ENCODE data around the gene ZNF138.

ZNF138 gene

DNA sequence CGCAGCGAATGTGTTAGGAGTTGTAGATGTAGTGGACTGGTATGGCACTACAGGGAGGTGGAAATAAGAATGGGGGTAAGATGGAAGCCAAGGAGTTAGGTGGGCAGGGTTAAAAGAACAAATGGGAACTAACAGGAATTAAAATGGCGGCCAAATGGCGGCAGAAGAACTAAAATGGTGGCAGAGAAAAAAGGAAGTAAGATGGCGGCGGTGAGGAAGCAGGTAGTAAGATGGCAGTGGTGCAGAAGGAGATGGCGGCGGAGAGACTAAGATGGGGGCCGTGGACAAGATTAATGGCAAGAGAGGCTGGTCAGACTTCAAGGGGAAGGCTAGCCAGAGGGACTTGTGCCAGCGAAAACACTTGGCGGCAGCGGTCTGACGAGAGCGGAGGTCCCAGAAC lies 44.5 kb downstream of the ZNF138 start:
- no peak for DNase-seq (ENCODE audit: low read depth in 2 of 2)
- H3K4me3 ChIP-seq (replicated peaks in 1 of 2; ENCODE audit: low read depth in 2 of 2, low read length in 2 of 2) = no peak overlapping the region
- TF ChIP-seq, protein P1, sequence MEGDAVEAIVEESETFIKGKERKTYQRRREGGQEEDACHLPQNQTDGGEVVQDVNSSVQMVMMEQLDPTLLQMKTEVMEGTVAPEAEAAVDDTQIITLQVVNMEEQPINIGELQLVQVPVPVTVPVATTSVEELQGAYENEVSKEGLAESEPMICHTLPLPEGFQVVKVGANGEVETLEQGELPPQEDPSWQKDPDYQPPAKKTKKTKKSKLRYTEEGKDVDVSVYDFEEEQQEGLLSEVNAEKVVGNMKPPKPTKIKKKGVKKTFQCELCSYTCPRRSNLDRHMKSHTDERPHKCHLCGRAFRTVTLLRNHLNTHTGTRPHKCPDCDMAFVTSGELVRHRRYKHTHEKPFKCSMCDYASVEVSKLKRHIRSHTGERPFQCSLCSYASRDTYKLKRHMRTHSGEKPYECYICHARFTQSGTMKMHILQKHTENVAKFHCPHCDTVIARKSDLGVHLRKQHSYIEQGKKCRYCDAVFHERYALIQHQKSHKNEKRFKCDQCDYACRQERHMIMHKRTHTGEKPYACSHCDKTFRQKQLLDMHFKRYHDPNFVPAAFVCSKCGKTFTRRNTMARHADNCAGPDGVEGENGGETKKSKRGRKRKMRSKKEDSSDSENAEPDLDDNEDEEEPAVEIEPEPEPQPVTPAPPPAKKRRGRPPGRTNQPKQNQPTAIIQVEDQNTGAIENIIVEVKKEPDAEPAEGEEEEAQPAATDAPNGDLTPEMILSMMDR (IDR thresholded peaks at IDR 0.05; ENCODE audit: low read depth, low read length) = no peak

DNA sequence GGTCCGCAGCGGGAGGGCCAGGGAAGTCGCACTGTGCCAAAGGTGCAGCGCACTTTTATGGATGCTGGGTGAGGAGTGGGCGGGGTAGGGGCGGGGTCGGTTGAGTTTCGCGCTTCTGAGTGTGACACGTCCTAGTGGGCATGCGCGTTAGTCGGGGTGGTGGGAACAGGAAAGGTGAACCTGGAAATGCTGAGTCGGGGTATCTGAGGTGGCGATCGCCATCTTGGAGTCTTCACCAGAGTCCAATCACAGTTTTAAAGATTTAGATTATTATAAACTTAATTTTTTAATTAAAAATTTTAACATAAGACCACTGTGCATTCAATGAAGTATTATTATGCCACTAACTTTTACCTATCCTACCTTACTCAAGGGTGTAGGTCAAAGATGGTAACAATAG lies 45.7 kb downstream of the ZNF138 start:
- DNase-seq (ENCODE audit: low read depth in 2 of 2) = no peak

DNA sequence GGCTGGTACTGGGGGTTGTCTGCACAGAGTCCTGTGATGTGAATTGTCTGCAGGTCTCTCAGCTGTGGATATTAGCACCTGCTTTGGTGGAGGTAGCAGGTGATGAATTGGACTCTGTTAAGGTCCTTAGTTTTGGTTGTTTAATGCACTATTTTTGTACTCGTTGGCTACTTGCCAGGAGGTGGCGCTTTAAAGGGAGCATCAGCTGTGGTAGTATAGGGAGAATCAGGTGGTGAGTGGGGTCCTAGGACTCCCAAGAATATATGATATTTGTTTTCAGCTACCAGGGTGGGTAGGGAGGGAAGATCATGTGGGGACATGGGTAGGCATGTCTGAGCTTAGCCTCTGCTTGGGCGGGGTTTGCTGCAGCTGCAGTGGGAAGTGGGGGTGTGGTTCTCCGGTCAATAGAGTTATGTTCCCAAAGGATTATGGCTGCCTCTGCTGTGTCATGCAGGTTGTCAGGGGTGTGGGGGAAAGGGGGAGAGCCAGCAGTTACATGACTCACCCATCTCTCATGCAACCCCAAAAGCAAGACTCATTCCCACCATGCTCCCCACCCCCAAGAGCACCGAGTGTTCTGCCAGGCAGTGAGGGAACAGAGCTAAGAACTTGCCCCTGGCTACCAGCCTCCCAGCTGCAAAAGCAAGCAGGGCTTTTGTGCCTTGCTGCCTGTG lies 55.2 kb downstream of the ZNF138 start:
- H3K4me3 ChIP-seq (replicated peaks in 1 of 2; ENCODE audit: low read depth in 2 of 2, low read length in 2 of 2) = no peak overlapping the region
- TF ChIP-seq, protein P1 (IDR thresholded peaks at IDR 0.05; ENCODE audit: low read depth, low read length) = no peak
- peak in 1 of 2 donors; percentile 76 for DNase-seq (ENCODE audit: low read depth in 2 of 2)

More for the DNA sequence above, 45.7 kb downstream of the ZNF138 start:
- no peak overlapping the region for H3K4me3 ChIP-seq (replicated peaks in 1 of 2; ENCODE audit: low read depth in 2 of 2, low read length in 2 of 2)
- TF ChIP-seq, protein P1 (IDR thresholded peaks at IDR 0.05; ENCODE audit: low read depth, low read length) = no peak

DNA sequence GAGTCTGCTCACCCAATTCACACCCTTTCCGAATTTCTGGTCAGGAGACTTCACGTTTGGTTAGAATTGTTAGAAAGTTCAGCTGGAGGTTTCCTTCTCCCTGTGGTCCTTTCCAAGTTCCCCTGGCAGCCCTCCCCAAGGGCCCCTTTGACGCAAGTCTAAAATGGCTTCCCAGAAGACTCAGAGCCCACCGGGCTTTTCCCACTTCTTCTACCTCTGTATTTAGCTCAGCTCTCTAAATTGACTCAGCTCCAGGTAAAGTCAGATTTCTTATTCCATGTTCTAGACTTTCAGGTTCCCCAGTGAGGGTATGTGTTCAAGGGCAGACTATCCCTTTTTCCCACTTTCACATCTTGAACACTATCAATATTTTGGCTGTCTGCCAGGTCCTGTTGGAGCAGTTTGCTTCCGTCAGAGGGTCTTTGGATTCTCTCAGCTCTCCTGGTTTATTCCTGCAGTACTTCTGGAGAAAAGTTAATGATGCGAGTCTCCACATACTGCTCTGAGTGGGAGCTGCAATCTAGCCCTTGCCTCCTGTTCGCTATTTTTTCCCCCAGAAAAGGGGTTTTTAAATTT lies 55.8 kb downstream of the ZNF138 start:
- no peak for DNase-seq (ENCODE audit: low read depth in 2 of 2)
- no peak overlapping the region for H3K4me3 ChIP-seq (replicated peaks in 1 of 2; ENCODE audit: low read depth in 2 of 2, low read length in 2 of 2)
- TF ChIP-seq, protein P1 (IDR thresholded peaks at IDR 0.05; ENCODE audit: low read depth, low read length) = no peak

DNA sequence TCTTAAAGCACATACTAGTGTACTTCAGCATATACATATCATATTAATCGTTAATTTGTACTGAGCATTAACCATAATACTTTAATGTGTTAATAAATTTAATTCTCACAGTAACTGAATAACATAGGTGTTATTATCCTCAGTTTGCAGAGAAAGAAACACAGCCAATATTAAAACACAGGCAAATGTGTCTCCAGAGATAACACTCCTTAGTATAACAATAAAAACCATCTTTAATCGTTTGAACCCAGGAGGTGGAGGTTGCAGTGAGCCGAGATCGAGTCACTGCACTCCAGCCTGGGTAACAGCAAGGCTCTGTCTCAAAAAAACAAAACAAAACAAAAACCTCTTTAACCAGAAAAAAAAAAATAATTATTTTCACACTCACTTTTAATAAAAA lies 59.5 kb downstream of the ZNF138 start:
- TF ChIP-seq, protein P1 (IDR thresholded peaks at IDR 0.05; ENCODE audit: low read depth, low read length) = no peak
- DNase-seq (ENCODE audit: low read depth in 2 of 2) = no peak
- no peak overlapping the region for H3K4me3 ChIP-seq (replicated peaks in 1 of 2; ENCODE audit: low read depth in 2 of 2, low read length in 2 of 2)

DNA sequence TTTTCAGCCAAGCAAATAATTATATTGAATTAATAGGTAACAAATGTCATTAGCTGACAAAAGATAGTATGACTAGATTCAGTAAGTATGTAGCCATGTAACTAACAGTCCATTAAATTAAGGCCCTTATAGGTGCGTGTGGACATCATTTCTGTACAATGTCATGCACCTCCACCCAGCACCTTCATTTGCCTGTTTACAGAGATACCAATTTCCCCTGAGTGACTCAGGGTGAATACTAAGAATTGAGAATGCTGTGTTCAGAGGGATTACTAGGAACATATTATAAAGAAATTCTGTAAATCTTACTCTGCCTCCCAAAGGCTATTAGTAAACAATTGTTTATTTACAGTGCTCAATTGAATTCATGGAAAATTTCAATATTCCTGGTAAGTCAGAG lies 60.7 kb downstream of the ZNF138 start:
- TF ChIP-seq, protein P1 (IDR thresholded peaks at IDR 0.05; ENCODE audit: low read depth, low read length) = no peak
- DNase-seq (ENCODE audit: low read depth in 2 of 2) = no peak

More for the DNA sequence above, 60.7 kb downstream of the ZNF138 start:
- no peak overlapping the region for H3K4me3 ChIP-seq (replicated peaks in 1 of 2; ENCODE audit: low read depth in 2 of 2, low read length in 2 of 2)

Measured in cardiac fibroblast (primary cell).